ENCODE measurements around the gene ATP13A1.

ATP13A1 gene

GRCh38 chr19:19642506-19643157, 20.8 kb downstream of the ATP13A1 start:
- no peak for DNase-seq

GRCh38 chr19:19637523-19638251, 25.8 kb downstream of the ATP13A1 start:
- no peak for DNase-seq

GRCh38 chr19:19637186-19637522, 26.3 kb downstream of the ATP13A1 start:
- no peak for DNase-seq

- DNase-seq: no peak
These were observed 26.8 kb downstream of the ATP13A1 start for GRCh38 chr19:19636573-19637185.

GRCh38 chr19:19635313-19635702, 28.2 kb downstream of the ATP13A1 start:
- no peak for DNase-seq

GRCh38 chr19:19634516-19635312, 28.8 kb downstream of the ATP13A1 start:
- DNase-seq: no peak

- no peak for DNase-seq
These were observed 29.6 kb downstream of the ATP13A1 start for GRCh38 chr19:19633711-19634515.

GRCh38 chr19:19632661-19633060, 30.8 kb downstream of the ATP13A1 start:
- no peak for DNase-seq

GRCh38 chr19:19631346-19631745, 32.1 kb downstream of the ATP13A1 start:
- no peak for DNase-seq

GRCh38 chr19:19630426-19630825, 33.0 kb downstream of the ATP13A1 start:
- no peak for DNase-seq

- DNase-seq: no peak
These were observed 33.4 kb downstream of the ATP13A1 start for GRCh38 chr19:19630062-19630414.

- no peak for DNase-seq
These were observed 34.9 kb downstream of the ATP13A1 start for GRCh38 chr19:19628501-19629134.

GRCh38 chr19:19627621-19628500, 35.6 kb downstream of the ATP13A1 start, which contains the start of gene LPAR2:
Gene LPAR2, minus strand, starts transcription at chr19:19628220. Its CDS starts 945 bp downstream, at chr19:19627275.
- peak; percentile 83 for DNase-seq

- DNase-seq: no peak
These were observed 36.7 kb downstream of the ATP13A1 start for GRCh38 chr19:19626516-19627472.

GRCh38 chr19:19624032-19624570, 39.4 kb downstream of the ATP13A1 start:
- no peak for DNase-seq

- DNase-seq: no peak
These were observed 40.1 kb downstream of the ATP13A1 start for GRCh38 chr19:19623383-19623782.

- no peak for DNase-seq
These were observed 43.6 kb downstream of the ATP13A1 start for GRCh38 chr19:19619849-19620210.

GRCh38 chr19:19619181-19619848, 44.2 kb downstream of the ATP13A1 start:
- DNase-seq: no peak
